Common myeloid progenitor, CD34-positive (primary cell): ENCODE measurements around the gene FXR1.

Source experiments
- CTCF ChIA-PET: fragments of 350-600 bp; sonication (Branson Sonifier 250); formaldehyde crosslinking; loops from one replicate; lab custom pipeline; 2021; ENCODE audit warnings: antibody characterized with exemption; lab: Charles Lee
- POLR2A ChIA-PET: fragments of 350-600 bp; sonication (Branson Sonifier 250); formaldehyde crosslinking; loops from one replicate; lab custom pipeline; 2021; ENCODE audit warnings: antibody characterized with exemption; lab: Charles Lee
- DNase-seq, 3 donors: peaks; one replicate each; pipeline versions ENCODE4 v3.0.0 to v3.0.0-alpha.2; 2013
- H3K27ac ChIP-seq, 2 experiments: 1 replicate in 1 of 2; 2 replicates in 1 of 2; pipeline ENCODE4 v1.7.0; 2013; ENCODE audit warnings: inconsistent platforms in 2 of 2, low read length in 2 of 2, mild to moderate bottlenecking in 2 of 2, low read depth in 1 of 2, moderate library complexity in 1 of 2; ENCODE audit not compliant: severe bottlenecking in 2 of 2, insufficient read depth in 1 of 2, poor library complexity in 1 of 2
- H3K27me3 ChIP-seq, 5 experiments: replicated peaks in 2 of 5; 1 replicate in 3 of 5; 2 replicates in 2 of 5; pipeline versions ENCODE4 v1.6.1 to v1.7.0; 2013; ENCODE audit warnings: low read length in 4 of 5, mild to moderate bottlenecking in 2 of 5, moderate library complexity in 2 of 5, inconsistent platforms in 1 of 5; ENCODE audit not compliant: insufficient read depth in 5 of 5, control insufficient read depth in 4 of 5
- H3K36me3 ChIP-seq, 4 experiments: 1 replicate in 2 of 4; 2 replicates in 2 of 4; pipeline versions ENCODE4 v1.6.1 to v1.7.0; 2013; ENCODE audit warnings: low read length in 3 of 4, control low read depth in 1 of 4, mild to moderate bottlenecking in 1 of 4; ENCODE audit not compliant: control insufficient read depth in 4 of 4, insufficient read depth in 4 of 4
- H3K4me1 ChIP-seq, 4 experiments: 1 replicate in 3 of 4; 2 replicates in 1 of 4; pipeline versions ENCODE4 v1.6.1 to v1.7.1; 2013; ENCODE audit warnings: low read length in 3 of 4, mild to moderate bottlenecking in 3 of 4, control low read depth in 1 of 4, inconsistent platforms in 1 of 4, moderate library complexity in 1 of 4; ENCODE audit not compliant: control insufficient read depth in 4 of 4, insufficient read depth in 4 of 4; ENCODE audit errors: control extremely low read depth in 1 of 4
- H3K4me3 ChIP-seq, 7 experiments: 1 replicate in 4 of 7; 2 replicates in 3 of 7; pipeline versions ENCODE4 v1.5.1 to v1.7.0; 2013; ENCODE audit warnings: mild to moderate bottlenecking in 7 of 7, low read length in 6 of 7, moderate library complexity in 6 of 7, inconsistent platforms in 2 of 7, low read depth in 2 of 7, control low read depth in 1 of 7; ENCODE audit not compliant: insufficient read depth in 4 of 7, control insufficient read depth in 1 of 7; ENCODE audit errors: extremely low read depth in 1 of 7
- H3K9me3 ChIP-seq, 5 experiments: 1 replicate in 4 of 5; 2 replicates in 1 of 5; pipeline versions ENCODE4 v1.6.1 to v1.7.1; 2013; ENCODE audit warnings: low read length in 4 of 5, mild to moderate bottlenecking in 2 of 5, inconsistent platforms in 1 of 5, low read depth in 1 of 5, moderate library complexity in 1 of 5; ENCODE audit not compliant: control insufficient read depth in 4 of 5, insufficient read depth in 2 of 5; ENCODE audit errors: control extremely low read depth in 1 of 5
- WGBS: methylation state at CpG from one replicate; pipeline ENCODE4 v1.1.5; 2013; ENCODE audit not compliant: insufficient coverage; 5-methylcytosine and 5-hydroxymethylcytosine counted together

FXR1 gene

DNA sequence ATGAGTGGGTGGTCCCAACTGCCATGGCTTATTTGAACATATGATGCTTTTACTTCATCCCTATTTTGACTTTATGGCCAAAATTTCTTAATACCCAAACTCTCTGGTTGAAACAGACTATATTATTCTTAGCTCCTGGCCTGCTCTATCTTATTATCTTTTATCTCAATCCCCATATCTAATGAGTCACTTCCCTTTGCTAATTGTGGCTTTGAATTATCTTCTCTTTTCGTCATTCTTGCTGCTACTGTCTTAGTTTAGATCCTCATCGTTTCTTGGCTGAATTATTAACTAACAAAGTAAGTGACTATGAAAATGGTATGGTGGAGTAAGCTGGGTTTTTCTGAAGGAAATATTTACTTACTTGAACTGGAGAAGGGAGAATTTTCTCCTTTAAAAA lies 105.2 kb downstream of the FXR1 start:
- Histone ChIP-seq H3K9me3 (no peaks in the 10 kb centered on the region), H3K36me3 (no peaks in the 10 kb centered on the region), H3K4me3 (no peak overlapping the region), H3K27ac (no peak overlapping the region), H3K27me3 (no peaks in the 10 kb centered on the region), H3K4me1 (no peaks in the 10 kb centered on the region)
- CTCF ChIA-PET = no interaction called here
- peak in 1 of 3 donors; percentile 3 for DNase-seq
- no CpG with 5 or more reads among the region's 2 CpGs for WGBS
- POLR2A ChIA-PET = no interaction called here

DNA sequence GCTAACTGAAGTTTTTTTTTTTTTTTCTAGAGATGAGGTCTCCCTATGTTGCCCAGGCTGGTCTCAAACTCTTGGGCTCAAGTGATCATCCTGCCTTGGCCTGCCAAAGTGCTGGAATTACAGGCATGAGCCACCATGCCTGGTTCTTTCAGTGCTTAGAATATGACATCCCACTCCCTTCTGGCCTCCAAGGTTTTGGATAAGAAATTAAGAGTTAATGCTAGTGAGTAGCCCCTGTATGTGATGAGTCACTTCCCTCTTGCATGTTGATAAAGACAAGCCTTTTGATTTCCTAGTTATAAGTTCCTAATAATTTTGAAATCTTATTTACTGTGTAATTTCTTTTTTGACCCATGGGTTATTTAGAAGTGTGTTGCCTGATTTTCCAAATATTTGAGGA lies 112.7 kb downstream of the FXR1 start:
- no peaks in the 10 kb centered on the region for H3K36me3 ChIP-seq
- CTCF ChIA-PET = no interaction called here
- no peak for DNase-seq
- no peak overlapping the region for H3K4me3 ChIP-seq
- H3K4me1 ChIP-seq = no peaks in the 10 kb centered on the region
- POLR2A ChIA-PET = no interaction called here
- no peaks in the 10 kb centered on the region for H3K27me3 ChIP-seq
- no peak overlapping the region for H3K27ac ChIP-seq
- peaks cover 0 to 7% (median 2%) of the 10 kb centered on the region in 5 experiments for H3K9me3 ChIP-seq

- Histone ChIP-seq H3K9me3 (peaks cover 0 to 3% (median 0%) of the 10 kb centered on the region in 5 experiments), H3K36me3 (no peaks in the 10 kb centered on the region), H3K4me3 (no peak overlapping the region), H3K27ac (no peak overlapping the region), H3K27me3 (no peaks in the 10 kb centered on the region), H3K4me1 (no peaks in the 10 kb centered on the region)
- ChIA-PET POLR2A (no interaction called here), CTCF (no interaction called here)
- no peak for DNase-seq
Observed at GRCh38 chr3:181030948-181031347, 118.5 kb downstream of the FXR1 start.
